ENCODE results near the gene SYT9.

DNA sequence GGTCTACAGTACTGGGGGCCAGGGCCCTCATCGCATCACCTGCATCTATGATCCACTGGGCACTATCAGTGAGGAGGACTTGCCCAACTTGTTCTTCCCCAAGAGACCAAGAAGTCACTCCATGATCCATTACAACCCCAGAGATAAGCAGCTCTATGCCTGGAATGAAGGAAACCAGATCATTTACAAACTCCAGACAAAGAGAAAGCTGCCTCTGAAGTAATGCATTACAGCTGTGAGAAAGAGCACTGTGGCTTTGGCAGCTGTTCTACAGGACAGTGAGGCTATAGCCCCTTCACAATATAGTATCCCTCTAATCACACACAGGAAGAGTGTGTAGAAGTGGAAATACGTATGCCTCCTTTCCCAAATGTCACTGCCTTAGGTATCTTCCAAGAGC lies 258.3 kb downstream of the SYT9 start:
- no peak for TF ChIP-seq POLR2A (IDR thresholded peaks at IDR 0.05)
- TF ChIP-seq, protein P1, sequence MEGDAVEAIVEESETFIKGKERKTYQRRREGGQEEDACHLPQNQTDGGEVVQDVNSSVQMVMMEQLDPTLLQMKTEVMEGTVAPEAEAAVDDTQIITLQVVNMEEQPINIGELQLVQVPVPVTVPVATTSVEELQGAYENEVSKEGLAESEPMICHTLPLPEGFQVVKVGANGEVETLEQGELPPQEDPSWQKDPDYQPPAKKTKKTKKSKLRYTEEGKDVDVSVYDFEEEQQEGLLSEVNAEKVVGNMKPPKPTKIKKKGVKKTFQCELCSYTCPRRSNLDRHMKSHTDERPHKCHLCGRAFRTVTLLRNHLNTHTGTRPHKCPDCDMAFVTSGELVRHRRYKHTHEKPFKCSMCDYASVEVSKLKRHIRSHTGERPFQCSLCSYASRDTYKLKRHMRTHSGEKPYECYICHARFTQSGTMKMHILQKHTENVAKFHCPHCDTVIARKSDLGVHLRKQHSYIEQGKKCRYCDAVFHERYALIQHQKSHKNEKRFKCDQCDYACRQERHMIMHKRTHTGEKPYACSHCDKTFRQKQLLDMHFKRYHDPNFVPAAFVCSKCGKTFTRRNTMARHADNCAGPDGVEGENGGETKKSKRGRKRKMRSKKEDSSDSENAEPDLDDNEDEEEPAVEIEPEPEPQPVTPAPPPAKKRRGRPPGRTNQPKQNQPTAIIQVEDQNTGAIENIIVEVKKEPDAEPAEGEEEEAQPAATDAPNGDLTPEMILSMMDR (IDR thresholded peaks at IDR 0.05): no peak
